ENCODE results near the gene ARHGAP42. TPM values are rescaled to one million over a fixed set of nuclear protein-coding genes. Genes with fewer than 3 reads are reported as not detected.

ARHGAP42 gene
- total and polyA plus RNA-seq, 2 of the 4 experiments (the other 2 are of a cell fraction), result 2.9 to 7.3 TPM

GRCh38 chr11:100761841-100762240 lies 74.8 kb downstream of the ARHGAP42 start:
- no peaks in the 10 kb centered on the region for H3K27me3 ChIP-seq (ENCODE audit: control insufficient read depth, insufficient read depth, low read length)
- no peaks in the 10 kb centered on the region for H4K20me1 ChIP-seq (ENCODE audit: insufficient read depth, low read length)
- H2AK9ac ChIP-seq (replicated peaks; ENCODE audit: low read depth, low read length, poor library complexity), result no peak overlapping the region
- no peak overlapping the region for H3K4me2 ChIP-seq (ENCODE audit: low read depth, low read length)
- no peak overlapping the region for H4K8ac ChIP-seq (ENCODE audit: low read depth in 2 of 2, low read length in 2 of 2)
- in situ Hi-C loops (cut with MboI; ENCODE audit: low sequenced_read_pairs) (no loop called here), intact Hi-C loops (cut with micrococcal nuclease) (no loop called here), dilution Hi-C loops (cut with HindIII; ENCODE audit: low sequenced_read_pairs, unreplicated experiment) (no loop called here)
- no peaks in the 10 kb centered on the region for H3K4me1 ChIP-seq (ENCODE audit: control insufficient read depth, insufficient read depth, low read length)
- no peak overlapping the region for H3K9ac ChIP-seq (ENCODE audit: low read depth, low read length)
- H2AFZ ChIP-seq (replicated peaks; ENCODE audit: low read length, poor library complexity), result no peak overlapping the region
- no peaks in the 10 kb centered on the region for H3K9me3 ChIP-seq (ENCODE audit: control insufficient read depth, insufficient read depth, low read length)
- no peak overlapping the region for H2AK5ac ChIP-seq (ENCODE audit: low read depth, low read length)
- no peak overlapping the region for H3K27ac ChIP-seq (ENCODE audit: insufficient read depth, low read length)
- no peak overlapping the region for H3K4me3 ChIP-seq (ENCODE audit: insufficient read depth, low read depth, low read length)
- no peak overlapping the region for H3K4ac ChIP-seq (ENCODE audit: low read depth, low read length)
- H3K9me1 ChIP-seq (ENCODE audit: insufficient read depth, low read length), result no peaks in the 10 kb centered on the region
- H3K79me1 ChIP-seq (ENCODE audit: low read depth in 1 of 2, low read length in 2 of 2), result peaks cover 0 to 13% of the 10 kb centered on the region in 2 experiments; a peak in 2 of 4 replicates
- DNase-seq (no peak), ATAC-seq (ENCODE audit: low read depth) (no peak)
- ChIA-PET POLR2A (ENCODE audit: unreplicated experiment) (no interaction called here), CTCF (no interaction called here)
- no peak overlapping the region for H2BK20ac ChIP-seq (ENCODE audit: low read depth, low read length)
- H4K91ac ChIP-seq (ENCODE audit: insufficient read depth, low read depth, low read length), result no peak overlapping the region
- H3K23ac ChIP-seq (ENCODE audit: low read depth, low read length), result no peak overlapping the region
- no peak for TF ChIP-seq CEBPB (IDR thresholded peaks at IDR 0.05; ENCODE audit: low read depth, low read length)
- TF ChIP-seq RAD21 (IDR thresholded peaks at IDR 0.05; ENCODE audit: low read length), result no peak
- TF ChIP-seq POLR2A (IDR thresholded peaks at IDR 0.05; ENCODE audit: low read depth, low read length), result no peak
- no peak for TF ChIP-seq ELK1 (IDR thresholded peaks at IDR 0.05; ENCODE audit: borderline replicate concordance, low read depth, low read length)
- TF ChIP-seq MAZ (IDR thresholded peaks at IDR 0.05; ENCODE audit: borderline replicate concordance, low read depth, low read length), result no peak
- TF ChIP-seq, protein P1, sequence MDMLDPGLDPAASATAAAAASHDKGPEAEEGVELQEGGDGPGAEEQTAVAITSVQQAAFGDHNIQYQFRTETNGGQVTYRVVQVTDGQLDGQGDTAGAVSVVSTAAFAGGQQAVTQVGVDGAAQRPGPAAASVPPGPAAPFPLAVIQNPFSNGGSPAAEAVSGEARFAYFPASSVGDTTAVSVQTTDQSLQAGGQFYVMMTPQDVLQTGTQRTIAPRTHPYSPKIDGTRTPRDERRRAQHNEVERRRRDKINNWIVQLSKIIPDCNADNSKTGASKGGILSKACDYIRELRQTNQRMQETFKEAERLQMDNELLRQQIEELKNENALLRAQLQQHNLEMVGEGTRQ (IDR thresholded peaks at IDR 0.05; ENCODE audit: low read depth, low read length), result no peak
- TF ChIP-seq SMC3 (IDR thresholded peaks at IDR 0.05; ENCODE audit: low read depth, low read length), result no peak
- TF ChIP-seq FOS (IDR thresholded peaks at IDR 0.05; ENCODE audit: low read depth, low read length), result no peak
- no peak for TF ChIP-seq BHLHE40 (IDR thresholded peaks at IDR 0.05; ENCODE audit: low read depth, low read length)
- no peak for TF ChIP-seq MAFK (IDR thresholded peaks at IDR 0.05; ENCODE audit: low read depth, low read length)
- TF ChIP-seq, protein P2, sequence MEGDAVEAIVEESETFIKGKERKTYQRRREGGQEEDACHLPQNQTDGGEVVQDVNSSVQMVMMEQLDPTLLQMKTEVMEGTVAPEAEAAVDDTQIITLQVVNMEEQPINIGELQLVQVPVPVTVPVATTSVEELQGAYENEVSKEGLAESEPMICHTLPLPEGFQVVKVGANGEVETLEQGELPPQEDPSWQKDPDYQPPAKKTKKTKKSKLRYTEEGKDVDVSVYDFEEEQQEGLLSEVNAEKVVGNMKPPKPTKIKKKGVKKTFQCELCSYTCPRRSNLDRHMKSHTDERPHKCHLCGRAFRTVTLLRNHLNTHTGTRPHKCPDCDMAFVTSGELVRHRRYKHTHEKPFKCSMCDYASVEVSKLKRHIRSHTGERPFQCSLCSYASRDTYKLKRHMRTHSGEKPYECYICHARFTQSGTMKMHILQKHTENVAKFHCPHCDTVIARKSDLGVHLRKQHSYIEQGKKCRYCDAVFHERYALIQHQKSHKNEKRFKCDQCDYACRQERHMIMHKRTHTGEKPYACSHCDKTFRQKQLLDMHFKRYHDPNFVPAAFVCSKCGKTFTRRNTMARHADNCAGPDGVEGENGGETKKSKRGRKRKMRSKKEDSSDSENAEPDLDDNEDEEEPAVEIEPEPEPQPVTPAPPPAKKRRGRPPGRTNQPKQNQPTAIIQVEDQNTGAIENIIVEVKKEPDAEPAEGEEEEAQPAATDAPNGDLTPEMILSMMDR (conservative IDR thresholded peaks at IDR 0.05; ENCODE audit: low read depth, low read length), result no peak
- TF ChIP-seq NFE2L2 (IDR thresholded peaks at IDR 0.05; ENCODE audit: low read depth, low read length), result no peak
- no peak for TF ChIP-seq RFX5 (IDR thresholded peaks at IDR 0.05; ENCODE audit: low read depth, low read length)
- TF ChIP-seq CHD1 (IDR thresholded peaks at IDR 0.05; ENCODE audit: low read depth, low read length), result no peak
- no peak for TF ChIP-seq RCOR1 (IDR thresholded peaks at IDR 0.05; ENCODE audit: insufficient replicate concordance, low read length)
- H3K18ac ChIP-seq (ENCODE audit: low read depth, low read length), result no peak overlapping the region
- no peak overlapping the region for H2BK5ac ChIP-seq (ENCODE audit: low read depth, low read length, poor library complexity, severe bottlenecking)
- no CpG with 5 or more reads among the region's 6 CpGs for WGBS, 2 experiments (ENCODE audit: extremely low coverage in 2 of 2, insufficient read length in 1 of 2)
- no peak overlapping the region for H3K56ac ChIP-seq (ENCODE audit: extremely low read depth, insufficient read depth, low read length)
- no peak overlapping the region for H3K14ac ChIP-seq (replicated peaks; ENCODE audit: low read depth, low read length)
- no peaks in the 10 kb centered on the region for H3K36me3 ChIP-seq (ENCODE audit: control insufficient read depth, insufficient read depth, low read length)
- H2BK15ac ChIP-seq (ENCODE audit: low read depth, low read length), result no peak overlapping the region
- no peak overlapping the region for H4K5ac ChIP-seq (ENCODE audit: low read depth, low read length)
- BruUV-seq (replicated peaks), result no TSS peak
- no peak overlapping the region for H2BK120ac ChIP-seq (ENCODE audit: low read depth, low read length)

Data from IMR-90 (cell line).